Ectodermal cell (in vitro differentiated cells): Measurements from ENCODE around the gene CLASP2.

ENCODE experiments used
- H3K27ac ChIP-seq: 2 replicates; pipeline ENCODE4 v1.7.0; 2013; ENCODE audit warnings: mild to moderate bottlenecking, low read depth, low read length; ENCODE audit not compliant: insufficient read depth, poor library complexity, severe bottlenecking
- H3K27me3 ChIP-seq: 2 replicates; pipeline ENCODE4 v1.7.0; 2013; ENCODE audit warnings: mild to moderate bottlenecking, low read length; ENCODE audit not compliant: insufficient read depth, control insufficient read depth, poor library complexity, severe bottlenecking
- H3K36me3 ChIP-seq: one replicate; pipeline ENCODE4 v1.7.0; 2013; ENCODE audit warnings: low read length; ENCODE audit not compliant: control insufficient read depth, insufficient read depth
- H3K4me1 ChIP-seq: one replicate; pipeline ENCODE4 v1.7.0; 2013; ENCODE audit warnings: low read length; ENCODE audit not compliant: control insufficient read depth, insufficient read depth
- H3K4me3 ChIP-seq: 2 replicates; pipeline ENCODE4 v1.7.0; 2013; ENCODE audit warnings: low read depth, low read length, control low read depth; ENCODE audit not compliant: insufficient read depth
- H3K9me3 ChIP-seq: 2 replicates; pipeline ENCODE4 v1.7.0; 2013; ENCODE audit warnings: mild to moderate bottlenecking, low read length, moderate library complexity; ENCODE audit not compliant: control insufficient read depth
- WGBS, 2 experiments: methylation state at CpG; one replicate each; pipeline ENCODE4 v1.1.7; 2013; ENCODE audit warnings: missing lambda C conversion rate in 2 of 2; 5-methylcytosine and 5-hydroxymethylcytosine counted together

Gene CLASP2

GRCh38 chr3:33526787-33527186 is 191.3 kb downstream of the CLASP2 start:
- H3K27me3 ChIP-seq, result no peaks in the 10 kb centered on the region
- no peaks in the 10 kb centered on the region for H3K9me3 ChIP-seq
- H3K4me3 ChIP-seq, result no peak overlapping the region
- no peak overlapping the region for H3K27ac ChIP-seq
- WGBS, 2 experiments, result 86 to 100% methylated on average over 1 of the region's 1 CpG
- no peaks in the 10 kb centered on the region for H3K4me1 ChIP-seq
- H3K36me3 ChIP-seq, result peaks cover 20% of the 10 kb centered on the region

DNA sequence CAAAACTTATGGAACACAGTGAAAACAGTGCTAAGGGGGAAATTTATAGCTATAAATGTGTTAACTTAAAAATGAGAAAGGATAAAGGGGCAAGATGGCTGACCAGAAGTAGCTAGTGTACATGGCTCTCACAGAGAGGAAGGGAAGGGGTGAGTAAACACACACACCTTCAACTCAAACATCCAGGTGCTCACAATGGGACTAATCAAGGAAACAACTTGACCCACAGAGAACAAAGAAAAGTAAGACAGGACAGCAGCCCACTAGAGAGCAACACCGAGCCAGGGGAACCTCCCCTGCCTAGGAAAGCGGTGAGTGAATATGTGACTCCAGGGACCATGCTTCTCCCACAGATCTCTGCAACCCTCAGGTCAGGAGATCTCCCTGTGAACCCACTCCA is 192.8 kb downstream of the CLASP2 start:
- no peak overlapping the region for H3K27ac ChIP-seq
- no peaks in the 10 kb centered on the region for H3K4me1 ChIP-seq
- no peaks in the 10 kb centered on the region for H3K9me3 ChIP-seq
- WGBS, 2 experiments, result 96 to 97% methylated on average over 2 of the region's 2 CpGs
- H3K4me3 ChIP-seq, result no peak overlapping the region
- H3K27me3 ChIP-seq, result no peaks in the 10 kb centered on the region
- peaks cover 14% of the 10 kb centered on the region for H3K36me3 ChIP-seq

- Histone ChIP-seq H3K36me3 (peaks cover 14% of the 10 kb centered on the region), H3K4me3 (no peak overlapping the region), H3K27ac (no peak overlapping the region), H3K27me3 (no peaks in the 10 kb centered on the region), H3K9me3 (no peaks in the 10 kb centered on the region), H3K4me1 (no peaks in the 10 kb centered on the region)
- WGBS, 2 experiments, result 100% methylated on average over 1 to 2 of the region's 3 CpGs
These were observed 194.9 kb downstream of the CLASP2 start for GRCh38 chr3:33523093-33523667.

DNA sequence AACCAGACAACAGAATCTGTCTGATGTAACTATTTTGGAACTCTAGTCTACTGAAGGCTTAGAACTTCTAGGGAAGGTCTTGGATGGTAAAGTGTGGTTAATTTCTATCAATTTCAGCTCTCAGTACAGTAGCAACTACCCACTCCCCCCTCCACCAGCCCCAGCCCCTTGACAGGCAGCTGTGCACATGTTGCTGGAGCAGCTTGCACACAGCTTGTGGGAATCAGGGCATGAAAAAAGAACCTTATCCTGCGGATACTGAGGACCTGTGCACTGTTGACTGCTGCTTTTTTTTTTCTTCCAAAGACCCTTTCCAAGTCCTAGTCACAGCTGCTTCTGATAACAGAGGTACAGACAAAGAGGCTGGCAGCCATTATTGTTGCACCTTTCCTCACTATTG is 196.3 kb downstream of the CLASP2 start:
- H3K9me3 ChIP-seq, result no peaks in the 10 kb centered on the region
- H3K27ac ChIP-seq, result no peak overlapping the region
- H3K4me3 ChIP-seq, result no peak overlapping the region
- H3K27me3 ChIP-seq, result no peaks in the 10 kb centered on the region
- peaks cover 14% of the 10 kb centered on the region for H3K36me3 ChIP-seq
- 88 to 91% methylated on average over 1 of the region's 1 CpG for WGBS, 2 experiments
- H3K4me1 ChIP-seq, result no peaks in the 10 kb centered on the region

- H3K36me3 ChIP-seq, result peaks cover 16% of the 10 kb centered on the region
- 93 to 99% methylated on average over 6 of the region's 6 CpGs for WGBS, 2 experiments
- no peaks in the 10 kb centered on the region for H3K27me3 ChIP-seq
- H3K4me1 ChIP-seq, result no peaks in the 10 kb centered on the region
- H3K9me3 ChIP-seq, result no peaks in the 10 kb centered on the region
- no peak overlapping the region for H3K4me3 ChIP-seq
- H3K27ac ChIP-seq, result no peak overlapping the region
These were observed 204.7 kb downstream of the CLASP2 start for GRCh38 chr3:33513262-33513863.

DNA sequence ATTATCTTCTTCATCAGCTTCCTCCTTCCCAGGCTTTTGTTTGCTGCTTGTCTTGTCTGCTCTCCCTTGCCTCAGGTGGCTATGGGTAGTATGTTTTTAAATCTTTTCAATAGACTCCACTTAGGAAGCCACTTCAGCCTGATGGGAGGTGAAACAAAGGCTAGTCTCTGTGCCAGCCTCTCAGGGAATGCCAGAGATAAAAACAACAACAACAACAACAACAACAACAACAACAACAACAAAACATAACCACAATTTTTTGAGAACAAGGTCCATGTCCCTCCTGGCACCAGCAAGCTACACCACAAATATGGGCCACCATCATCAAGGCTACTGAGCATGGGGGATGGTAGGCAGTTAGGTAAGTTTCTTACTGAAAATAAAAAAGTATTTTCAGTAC is 213.0 kb downstream of the CLASP2 start:
- Histone ChIP-seq H3K27ac (no peak overlapping the region), H3K4me1 (no peaks in the 10 kb centered on the region), H3K9me3 (peaks cover 3% of the 10 kb centered on the region), H3K36me3 (peaks cover 22% of the 10 kb centered on the region), H3K4me3 (no peak overlapping the region), H3K27me3 (no peaks in the 10 kb centered on the region)

- H3K4me3 ChIP-seq, result no peak overlapping the region
- WGBS, 2 experiments, result 94% methylated on average over 2 of the region's 2 CpGs; no CpG with 5 or more reads in 1 of the 2 experiments
- no peaks in the 10 kb centered on the region for H3K9me3 ChIP-seq
- no peaks in the 10 kb centered on the region for H3K36me3 ChIP-seq
- H3K4me1 ChIP-seq, result no peaks in the 10 kb centered on the region
- H3K27ac ChIP-seq, result no peak overlapping the region
- H3K27me3 ChIP-seq, result no peaks in the 10 kb centered on the region
These were observed 221.6 kb downstream of the CLASP2 start for GRCh38 chr3:33496449-33496848.

DNA sequence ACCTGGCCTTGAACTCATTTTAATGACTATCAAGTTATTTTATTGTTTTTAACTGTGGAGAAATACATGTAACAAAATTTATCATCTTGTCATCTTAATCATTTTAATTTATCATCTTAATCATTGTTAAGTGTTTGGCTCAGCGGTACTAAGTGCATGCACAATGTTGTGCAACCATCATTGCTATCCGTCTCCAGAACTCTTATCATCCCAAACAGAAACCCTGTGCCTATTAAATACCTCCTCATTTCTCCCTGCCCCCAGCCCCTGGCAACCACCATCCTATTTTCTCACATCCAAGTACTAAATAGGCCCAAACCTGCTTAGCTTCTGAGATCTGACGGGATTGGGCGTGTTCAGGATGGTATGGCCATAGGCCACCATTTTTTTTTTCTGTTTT is 226.3 kb downstream of the CLASP2 start:
- 95 to 98% methylated on average over 4 of the region's 4 CpGs for WGBS, 2 experiments
- H3K9me3 ChIP-seq, result no peaks in the 10 kb centered on the region
- no peak overlapping the region for H3K27ac ChIP-seq
- no peaks in the 10 kb centered on the region for H3K4me1 ChIP-seq
- H3K4me3 ChIP-seq, result no peak overlapping the region
- H3K27me3 ChIP-seq, result no peaks in the 10 kb centered on the region
- H3K36me3 ChIP-seq, result no peaks in the 10 kb centered on the region

GRCh38 chr3:33490641-33491241 is 227.3 kb downstream of the CLASP2 start:
- Histone ChIP-seq H3K27ac (no peak overlapping the region), H3K4me3 (no peak overlapping the region), H3K9me3 (no peaks in the 10 kb centered on the region), H3K27me3 (no peaks in the 10 kb centered on the region), H3K4me1 (no peaks in the 10 kb centered on the region), H3K36me3 (no peaks in the 10 kb centered on the region)

GRCh38 chr3:33488683-33489082 is 229.4 kb downstream of the CLASP2 start:
- H3K4me1 ChIP-seq, result no peaks in the 10 kb centered on the region
- no peak overlapping the region for H3K27ac ChIP-seq
- no peaks in the 10 kb centered on the region for H3K9me3 ChIP-seq
- H3K27me3 ChIP-seq, result no peaks in the 10 kb centered on the region
- 88 to 100% methylated on average over 1 of the region's 1 CpG for WGBS, 2 experiments
- H3K4me3 ChIP-seq, result no peak overlapping the region
- no peaks in the 10 kb centered on the region for H3K36me3 ChIP-seq
